Dedifferentiated amniotic fluid mesenchymal stem cell (primary cell): ENCODE results near the gene FNDC8.
"Not testable (repeated sequence)": the region's sequence is repeated elsewhere in the genome, so short reads cannot be mapped to it uniquely, and the experiment has no call there.

ENCODE experiments used
- DNase-seq: peaks from one replicate; pipeline ENCODE4 v3.0.0-alpha.2; 2016; ENCODE audit errors: extremely low spot score

The FNDC8 gene

DNA sequence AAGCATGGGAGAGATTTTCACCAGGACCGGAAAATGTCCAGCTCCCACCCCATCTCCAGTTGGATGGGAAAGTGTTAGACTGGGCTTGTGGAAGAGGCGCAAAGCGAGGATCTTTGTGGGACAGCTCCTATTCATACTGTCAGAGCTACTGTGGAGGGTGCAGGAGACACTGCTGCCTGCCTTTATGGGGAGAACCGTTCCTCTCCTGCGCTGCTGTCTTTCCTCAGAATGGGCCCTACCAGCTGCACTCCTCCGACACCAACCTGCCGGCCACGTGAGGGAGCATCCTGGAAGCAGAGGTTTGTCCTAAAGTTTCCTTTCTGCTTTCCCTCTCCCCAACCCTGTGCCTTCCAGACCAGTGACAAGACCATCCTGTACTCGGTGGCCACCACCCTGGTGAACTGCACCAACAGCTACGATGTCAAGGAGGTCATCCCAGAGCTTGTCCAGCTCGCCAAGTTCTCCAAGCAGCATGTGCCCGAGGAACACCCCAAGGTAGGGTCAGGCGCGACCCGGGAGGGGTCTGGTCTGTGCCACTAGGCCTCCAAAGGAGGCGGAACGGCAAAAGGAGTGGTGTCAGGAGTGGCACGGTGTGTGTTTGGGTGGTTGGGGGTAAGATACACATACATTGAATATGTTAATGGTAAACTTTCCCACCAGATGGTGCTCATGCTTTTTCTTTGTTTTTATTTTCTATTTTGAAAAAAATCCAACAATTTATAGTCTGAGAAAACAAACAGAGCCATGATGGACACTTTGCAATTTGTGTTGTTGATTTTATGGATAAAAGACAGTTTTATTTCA is 49.8 kb downstream of the FNDC8 start:
- peak; percentile 54 for DNase-seq

DNA sequence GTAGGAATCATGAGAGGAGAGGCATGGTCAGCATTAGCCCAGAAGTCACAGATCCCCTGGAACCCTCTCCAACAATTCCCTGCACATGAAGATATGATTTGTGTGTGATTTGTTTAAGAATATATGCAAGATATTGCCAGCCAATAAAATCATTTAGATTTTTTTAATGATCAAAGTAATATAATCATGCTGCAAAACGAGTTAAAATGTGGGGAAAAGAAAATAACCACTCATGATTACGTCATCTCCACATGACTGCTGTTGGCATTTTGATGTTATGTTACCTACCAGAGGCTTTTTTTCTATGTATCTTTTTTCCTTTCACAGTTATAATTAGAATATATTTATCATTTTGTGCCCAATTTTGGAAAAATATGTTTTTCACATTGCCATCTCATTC is 50.4 kb downstream of the FNDC8 start:
- no peak for DNase-seq

DNA sequence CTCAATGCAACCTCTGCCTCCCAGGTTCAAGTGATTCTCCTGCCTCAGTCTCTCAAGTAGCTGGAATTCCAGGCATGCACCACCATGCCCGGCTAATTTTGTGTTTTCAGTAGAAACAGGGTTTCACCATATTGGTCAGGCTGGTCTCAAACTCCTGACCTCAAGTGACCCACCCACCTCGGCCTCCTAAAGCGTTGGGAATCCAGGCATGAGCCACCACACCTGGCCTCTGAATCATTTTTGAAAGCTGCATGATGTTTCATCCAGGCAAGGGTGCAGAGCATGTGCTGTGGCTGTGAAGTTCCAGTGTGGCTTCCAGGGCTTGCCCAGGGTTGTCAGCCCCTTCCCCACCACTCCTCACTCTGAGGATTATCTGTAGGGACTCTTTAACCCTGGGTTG is 50.9 kb downstream of the FNDC8 start:
- DNase-seq, result not testable (repeated sequence)

DNA sequence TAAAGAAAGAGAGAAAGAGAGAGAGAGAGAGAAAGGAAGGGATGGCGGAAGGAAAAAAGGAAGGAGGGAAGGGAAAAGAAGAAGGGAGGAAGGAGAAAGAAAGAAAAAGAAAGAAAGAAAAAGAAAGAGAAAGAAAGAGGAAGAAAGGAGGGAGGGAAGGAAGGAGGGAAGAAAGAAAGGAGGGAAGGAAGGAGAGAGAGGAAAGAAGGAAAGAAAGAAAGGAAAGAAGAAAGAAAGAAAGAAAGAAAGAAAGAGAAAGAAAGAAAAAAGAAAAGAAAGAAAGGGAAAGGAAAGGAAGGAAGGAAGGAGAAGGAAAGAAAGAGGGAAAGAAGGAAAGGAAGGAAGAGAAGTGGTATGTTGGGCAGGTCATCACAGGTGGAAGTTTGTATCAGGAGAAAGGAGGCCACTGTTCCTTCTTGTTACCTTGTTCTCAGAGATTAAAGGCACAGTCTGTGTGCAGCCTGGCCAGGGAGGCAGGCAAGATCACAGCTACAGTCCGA is 53.5 kb downstream of the FNDC8 start:
- DNase-seq, result no peak

DNA sequence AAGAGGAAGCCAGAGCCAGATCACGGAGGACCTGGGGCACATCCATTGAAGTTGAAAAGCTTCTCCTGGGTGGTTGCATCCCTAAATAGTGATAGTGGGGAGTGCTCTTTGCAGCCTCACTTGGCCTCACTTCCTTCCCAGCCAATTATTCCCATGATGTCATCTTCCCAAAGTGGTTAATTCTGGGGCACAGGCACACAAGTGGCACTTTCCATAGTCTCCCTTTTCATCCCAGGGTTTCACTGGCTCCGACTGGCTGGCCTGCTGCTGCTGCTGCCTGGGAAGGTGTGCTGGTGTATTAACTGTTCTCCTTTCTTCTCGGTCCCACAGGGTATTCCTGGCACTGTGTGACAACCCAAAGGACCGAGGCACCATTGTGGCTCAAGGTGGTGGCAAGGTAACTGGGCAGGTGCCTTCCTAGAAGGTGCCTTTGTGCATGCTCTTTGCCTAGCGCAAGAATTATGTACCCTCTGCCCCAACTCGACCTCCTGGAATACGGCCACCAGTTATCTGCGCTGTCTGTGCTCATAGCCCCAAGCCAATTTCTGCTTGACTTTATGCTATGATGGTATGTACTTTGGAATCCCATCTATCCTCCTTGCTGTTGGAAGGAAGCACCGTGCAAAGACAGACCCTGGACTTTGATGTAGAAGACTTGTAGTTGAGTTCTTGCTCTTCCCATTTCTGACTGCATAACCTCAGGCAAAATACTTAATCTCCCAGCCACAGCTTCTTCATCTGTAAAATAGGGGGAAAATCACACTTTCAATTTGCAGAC is 54.4 kb downstream of the FNDC8 start:
- no peak for DNase-seq

DNA sequence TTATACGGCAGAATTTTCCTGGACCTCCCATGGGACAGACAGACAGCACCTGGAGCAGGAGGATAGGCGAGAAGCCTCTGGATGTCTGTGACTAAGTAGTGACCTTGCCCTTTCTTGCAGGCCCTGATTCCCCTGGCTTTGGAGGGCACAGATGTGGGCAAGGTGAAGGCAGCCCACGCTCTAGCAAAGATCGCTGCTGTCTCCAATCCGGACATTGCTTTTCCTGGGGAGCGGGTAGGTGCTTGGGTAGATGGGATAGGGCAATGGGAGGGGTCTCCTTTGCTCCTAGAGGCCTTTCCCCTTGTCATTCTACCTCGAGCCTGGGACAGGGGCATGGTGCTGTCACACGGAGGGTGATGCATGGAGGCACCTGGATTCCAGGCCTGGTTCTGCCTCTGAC is 55.5 kb downstream of the FNDC8 start:
- no peak for DNase-seq

DNA sequence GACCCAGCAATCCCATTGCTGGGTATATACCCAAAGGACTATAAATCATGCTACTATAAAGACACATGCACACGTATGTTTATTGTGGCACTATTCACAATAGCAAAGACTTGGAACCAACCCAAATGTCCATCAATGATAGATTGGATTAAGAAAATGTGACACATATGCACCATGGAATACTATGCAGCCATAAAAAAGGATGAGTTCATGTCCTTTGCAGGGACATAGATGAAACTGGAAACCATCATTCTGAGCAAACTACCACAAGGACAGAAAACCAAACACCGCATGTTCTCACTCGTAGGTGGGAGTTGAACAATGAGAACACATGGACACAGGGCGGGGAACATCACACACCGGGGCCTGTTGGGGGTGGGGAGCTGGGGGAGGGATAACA is 58.0 kb downstream of the FNDC8 start:
- DNase-seq, result not testable (repeated sequence)
